ENCODE results near the gene HSPA12B. TPM values are rescaled to one million over a fixed set of nuclear protein-coding genes. Genes with fewer than 3 reads are reported as not detected.
A peak's percentile ranks its signal among the peaks of the same experiment; 100 is the strongest.

Gene HSPA12B
- total and polyA plus RNA-seq, 2 of the 13 experiments (the other 11 are each of a cell fraction or from before 2014, with no cell fraction given), result 0.01 TPM; not detected in 1

DNA sequence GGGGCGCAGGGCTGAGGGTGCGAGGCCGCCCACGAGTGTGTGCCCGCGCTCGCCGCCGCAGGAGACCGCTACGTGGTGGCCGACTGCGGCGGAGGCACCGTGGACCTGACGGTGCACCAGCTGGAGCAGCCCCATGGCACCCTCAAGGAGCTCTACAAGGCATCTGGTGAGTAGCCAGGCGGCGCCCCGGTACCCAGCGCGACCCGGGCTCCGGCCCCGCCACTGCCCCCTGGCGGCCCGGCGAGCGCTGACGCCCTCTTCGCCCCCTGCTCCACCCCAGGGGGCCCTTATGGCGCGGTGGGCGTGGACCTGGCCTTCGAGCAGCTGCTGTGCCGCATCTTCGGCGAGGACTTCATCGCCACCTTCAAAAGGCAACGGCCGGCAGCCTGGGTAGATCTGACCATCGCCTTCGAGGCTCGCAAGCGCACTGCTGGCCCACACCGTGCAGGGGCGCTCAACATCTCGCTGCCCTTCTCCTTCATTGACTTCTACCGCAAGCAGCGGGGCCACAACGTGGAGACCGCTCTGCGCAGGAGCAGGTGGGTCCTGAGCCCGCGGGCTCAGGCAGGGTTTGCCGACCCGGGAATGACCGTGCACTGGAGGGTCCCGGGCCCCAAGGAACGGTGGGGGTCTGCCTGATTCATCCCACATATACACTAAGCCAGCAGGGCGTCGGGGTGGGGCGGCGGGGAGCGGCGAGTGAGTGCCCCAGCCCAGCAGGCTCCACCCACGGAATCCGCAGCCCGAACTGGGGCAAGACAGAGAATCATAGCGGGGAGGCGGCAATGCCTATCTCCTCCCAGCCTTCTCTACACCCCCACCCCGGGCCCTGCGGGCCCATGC, 17.4 kb downstream of the HSPA12B start (continued):
- TF ChIP-seq ZNF562 (CRISPR knock-in tag; IDR thresholded peaks at IDR 0.05; ENCODE audit: borderline replicate concordance), result no peak
- no peak for TF ChIP-seq ZBTB20 (CRISPR knock-in tag; IDR thresholded peaks at IDR 0.05; ENCODE audit: borderline replicate concordance, low read depth)
- TF ChIP-seq FOXM1 (CRISPR knock-in tag; IDR thresholded peaks at IDR 0.05), result no peak
- TF ChIP-seq, protein P1, sequence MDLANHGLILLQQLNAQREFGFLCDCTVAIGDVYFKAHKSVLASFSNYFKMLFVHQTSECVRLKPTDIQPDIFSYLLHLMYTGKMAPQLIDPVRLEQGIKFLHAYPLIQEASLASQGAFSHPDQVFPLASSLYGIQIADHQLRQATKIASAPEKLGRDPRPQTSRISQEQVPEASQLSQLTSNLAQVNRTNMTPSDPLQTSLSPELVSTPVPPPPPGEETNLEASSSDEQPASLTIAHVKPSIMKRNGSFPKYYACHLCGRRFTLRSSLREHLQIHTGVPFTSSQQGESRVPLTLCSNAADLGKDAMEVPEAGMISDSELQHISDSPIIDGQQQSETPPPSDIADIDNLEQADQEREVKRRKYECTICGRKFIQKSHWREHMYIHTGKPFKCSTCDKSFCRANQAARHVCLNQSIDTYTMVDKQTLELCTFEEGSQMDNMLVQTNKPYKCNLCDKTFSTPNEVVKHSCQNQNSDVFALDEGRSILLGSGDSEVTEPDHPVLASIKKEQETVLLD (CRISPR knock-in tag; IDR thresholded peaks at IDR 0.05; ENCODE audit: low read depth), result no peak
- no peak for TF ChIP-seq ZFP36L1 (CRISPR knock-in tag; IDR thresholded peaks at IDR 0.05)
- TF ChIP-seq KLF6 (CRISPR knock-in tag; IDR thresholded peaks at IDR 0.05), result 0 out of 2 replicates have a peak, but pooled peaks have one; percentile 36
- TF ChIP-seq MTF2 (CRISPR knock-in tag; IDR thresholded peaks at IDR 0.05; ENCODE audit: borderline replicate concordance), result peak; percentile 83; the same call in 1 of the 2 replicates
- no peak for TF ChIP-seq ZNF430 (CRISPR knock-in tag; IDR thresholded peaks at IDR 0.05)
- no peak for TF ChIP-seq ZNF350 (CRISPR knock-in tag; IDR thresholded peaks at IDR 0.05; ENCODE audit: borderline replicate concordance, low read depth)
- 0 out of 2 replicates have a peak, but pooled peaks have one; percentile 11 for TF ChIP-seq ETS1 (CRISPR knock-in tag; IDR thresholded peaks at IDR 0.05)
- TF ChIP-seq ZNF496 (CRISPR knock-in tag; IDR thresholded peaks at IDR 0.05; ENCODE audit: insufficient replicate concordance), result no peak
- peak; percentile 49; the same call in 1 of the 2 replicates for TF ChIP-seq GMEB1 (CRISPR knock-in tag; IDR thresholded peaks at IDR 0.05; ENCODE audit: borderline replicate concordance)
- TF ChIP-seq, protein P2, sequence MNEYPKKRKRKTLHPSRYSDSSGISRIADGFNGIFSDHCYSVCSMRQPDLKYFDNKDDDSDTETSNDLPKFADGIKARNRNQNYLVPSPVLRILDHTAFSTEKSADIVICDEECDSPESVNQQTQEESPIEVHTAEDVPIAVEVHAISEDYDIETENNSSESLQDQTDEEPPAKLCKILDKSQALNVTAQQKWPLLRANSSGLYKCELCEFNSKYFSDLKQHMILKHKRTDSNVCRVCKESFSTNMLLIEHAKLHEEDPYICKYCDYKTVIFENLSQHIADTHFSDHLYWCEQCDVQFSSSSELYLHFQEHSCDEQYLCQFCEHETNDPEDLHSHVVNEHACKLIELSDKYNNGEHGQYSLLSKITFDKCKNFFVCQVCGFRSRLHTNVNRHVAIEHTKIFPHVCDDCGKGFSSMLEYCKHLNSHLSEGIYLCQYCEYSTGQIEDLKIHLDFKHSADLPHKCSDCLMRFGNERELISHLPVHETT (CRISPR knock-in tag; conservative IDR thresholded peaks at IDR 0.05), result no peak
- TF ChIP-seq ZFP91 (CRISPR knock-in tag; IDR thresholded peaks at IDR 0.05; ENCODE audit: borderline replicate concordance), result peak; percentile 92
- TF ChIP-seq MIXL1 (CRISPR knock-in tag; IDR thresholded peaks at IDR 0.05), result no peak
- TF ChIP-seq IRX3 (CRISPR knock-in tag; IDR thresholded peaks at IDR 0.05; ENCODE audit: borderline replicate concordance, low read depth), result peak; percentile 28; the same call in 1 of the 2 replicates
- TF ChIP-seq JUND (CRISPR knock-in tag; IDR thresholded peaks at IDR 0.05), result no peak; the same call in 1 of the 2 replicates
- no peak for TF ChIP-seq PLRG1 (conservative IDR thresholded peaks at IDR 0.05)
- TF ChIP-seq ZBTB33 (CRISPR knock-in tag; IDR thresholded peaks at IDR 0.05), result peak; percentile 80

Data from HepG2 (cell line).